GM19467 (cell line): ENCODE measurements around the gene ARHGEF2.

Source experiments
- ATAC-seq: cut with Tn5 transposase; IDR thresholded peaks from one replicate; pipeline ENCODE4 v1.9.1; 2021; ENCODE audit warnings: mild to moderate bottlenecking, moderate library complexity; ENCODE audit not compliant: unreplicated experiment

The ARHGEF2 gene

DNA sequence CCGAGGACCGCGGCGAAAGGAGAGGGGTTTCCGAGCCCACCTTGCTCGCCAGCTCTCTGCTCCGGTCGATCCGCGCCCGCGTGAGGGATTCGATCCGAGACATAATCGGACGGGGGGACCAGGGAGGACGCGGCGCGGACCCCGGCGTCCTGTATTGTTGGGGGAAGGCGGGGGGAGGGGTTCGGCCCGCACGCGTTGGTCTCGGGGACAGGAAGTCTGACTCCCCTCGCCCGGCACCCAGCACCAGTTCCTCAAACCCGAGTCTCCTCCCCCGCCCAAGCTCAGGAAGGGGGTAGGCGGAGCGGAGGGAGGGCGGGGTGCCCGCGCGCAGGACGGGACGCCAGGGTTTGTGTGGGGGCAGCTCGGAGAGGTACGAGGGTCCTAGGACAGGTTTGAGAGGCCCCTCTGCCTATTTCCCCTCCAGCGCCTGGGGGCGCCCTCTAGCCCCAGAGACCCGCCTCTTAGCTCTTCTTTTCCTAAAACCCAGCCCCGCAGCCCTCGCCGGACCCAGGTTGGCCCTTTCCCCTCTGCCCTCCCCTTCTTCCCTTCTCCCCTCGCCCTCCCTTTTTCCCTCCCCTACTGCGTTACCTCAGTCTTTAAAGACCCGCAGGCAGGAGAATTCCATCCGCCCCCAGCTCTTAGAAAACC lies at the start of gene ARHGEF2:
Gene ARHGEF2, minus strand, starts transcription at position 223 of the 648 bp plus-strand sequence. Its CDS starts 120 bp downstream, at position 103.
- ATAC-seq: no peak

DNA sequence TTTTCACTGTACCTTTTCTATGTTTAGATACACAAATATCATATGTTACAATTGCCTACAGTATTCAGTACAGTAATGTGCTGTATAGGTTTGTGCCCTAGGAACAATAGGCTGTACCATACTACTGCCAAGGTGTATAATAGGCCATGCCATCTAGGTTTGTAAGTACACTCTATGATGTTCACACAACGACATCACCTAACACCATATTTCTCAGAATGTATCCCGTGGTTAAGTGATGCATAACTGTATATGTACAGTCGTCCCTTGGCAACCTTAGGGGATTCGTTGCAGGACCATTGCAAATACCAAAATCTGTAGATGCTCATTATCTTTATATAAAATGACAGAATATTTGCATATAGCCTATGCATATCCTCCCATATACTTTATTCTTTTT lies 48.2 kb upstream of the ARHGEF2 start:
- no peak for ATAC-seq

DNA sequence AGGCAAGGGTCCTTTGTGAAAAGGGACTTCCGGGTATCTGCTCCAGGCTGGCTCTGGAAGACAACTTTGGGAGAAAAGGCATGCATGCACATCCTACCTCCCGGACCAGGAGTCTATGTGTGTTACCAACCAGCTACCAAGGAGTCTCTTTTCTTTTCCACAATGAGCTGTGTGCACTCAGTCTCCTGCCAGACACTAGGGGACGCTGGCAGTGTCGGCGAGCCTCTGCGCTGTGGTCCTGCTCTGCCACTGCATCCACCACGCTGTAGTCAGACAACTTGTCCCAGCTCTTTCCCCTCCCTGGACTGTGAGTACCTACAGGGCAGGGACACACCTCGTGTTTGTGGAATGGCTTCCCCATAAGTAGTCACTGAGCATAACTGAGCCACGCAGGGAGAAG lies 47.5 kb upstream of the ARHGEF2 start:
- no peak for ATAC-seq

GRCh38 chr1:156024801-156025200 lies 46.5 kb upstream of the ARHGEF2 start:
- ATAC-seq: no peak

- no peak for ATAC-seq
Observed at GRCh38 chr1:156021954-156022353, 43.6 kb upstream of the ARHGEF2 start.

DNA sequence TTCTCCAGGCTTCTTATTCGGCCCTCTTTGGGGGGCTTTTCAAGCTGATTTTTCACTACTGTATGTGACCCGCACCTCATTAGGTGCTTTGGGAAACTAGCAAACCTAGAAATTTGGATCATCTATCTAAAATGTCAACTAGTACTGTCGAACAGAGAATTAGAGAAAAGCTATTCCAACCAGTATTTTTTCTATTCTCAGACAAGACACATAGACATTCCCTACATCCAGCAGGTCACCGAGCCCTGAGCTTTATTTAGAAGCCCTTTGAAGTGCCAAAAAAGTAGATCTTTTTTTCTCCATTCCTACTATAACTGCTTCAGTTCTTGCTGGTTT lies 42.7 kb upstream of the ARHGEF2 start:
- no peak for ATAC-seq

GRCh38 chr1:156020293-156021092 lies 42.1 kb upstream of the ARHGEF2 start, which contains the start of gene SSR2:
Gene SSR2 (minus strand): TSS chr1:156020951. CDS start chr1:156020167, 784 bp downstream.
- peak; percentile 95 for ATAC-seq

GRCh38 chr1:156019946-156020292 lies 41.6 kb upstream of the ARHGEF2 start:
- no peak for ATAC-seq

DNA sequence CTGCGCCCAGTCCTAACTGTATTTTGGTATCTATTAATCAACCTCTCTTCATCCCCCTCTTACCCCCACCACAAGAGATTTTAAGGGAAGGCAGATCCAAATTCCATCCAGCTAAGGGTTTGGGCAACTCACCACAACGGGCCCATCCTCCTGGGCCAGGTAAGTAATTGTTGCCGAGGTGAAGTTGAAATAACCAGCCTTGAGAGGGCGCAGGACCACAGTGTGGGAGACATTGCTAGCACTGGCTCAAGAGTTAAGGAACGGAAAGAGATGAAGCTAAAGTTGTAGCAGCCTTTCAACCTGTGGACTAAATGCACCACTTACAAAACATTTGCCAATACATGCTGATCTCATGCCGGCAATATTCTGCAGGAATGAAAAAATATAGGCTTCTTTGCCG lies 36.5 kb upstream of the ARHGEF2 start:
- no peak for ATAC-seq

DNA sequence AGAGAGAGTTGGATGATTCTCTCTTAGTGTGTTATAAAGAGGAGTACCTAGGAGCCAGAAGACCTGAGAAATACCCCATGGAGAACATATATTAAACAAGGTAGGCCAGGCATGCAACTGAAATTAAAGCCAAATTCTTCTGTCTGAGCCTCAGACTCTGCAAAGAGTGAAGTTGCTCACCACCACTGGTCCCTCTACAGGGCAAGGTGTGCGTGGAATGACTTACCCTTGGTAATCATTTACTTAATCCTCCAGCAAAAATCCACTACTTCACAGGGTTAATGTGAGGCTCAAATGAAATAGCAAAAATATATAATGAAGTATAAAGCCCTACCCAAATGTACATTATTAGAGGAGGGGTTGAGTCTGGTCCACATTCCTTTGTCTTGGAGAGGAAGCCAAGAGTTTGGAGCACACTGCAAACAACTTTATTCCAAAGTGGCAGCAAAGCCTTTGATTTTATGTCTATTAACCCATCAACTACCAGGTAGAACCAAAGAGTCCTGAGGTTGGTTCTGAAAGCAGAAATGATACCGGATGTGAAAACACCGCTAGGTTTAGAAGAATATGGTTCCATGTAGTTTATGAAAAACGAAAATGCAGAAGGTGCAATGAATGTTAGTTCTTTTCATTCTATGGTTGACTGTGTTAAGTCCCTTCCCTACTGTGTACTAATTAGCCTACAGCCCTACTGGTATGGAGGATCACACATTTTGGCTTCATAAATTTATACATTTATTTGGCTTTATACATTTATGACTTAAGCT lies 33.9 kb upstream of the ARHGEF2 start:
- ATAC-seq: peak; percentile 81

DNA sequence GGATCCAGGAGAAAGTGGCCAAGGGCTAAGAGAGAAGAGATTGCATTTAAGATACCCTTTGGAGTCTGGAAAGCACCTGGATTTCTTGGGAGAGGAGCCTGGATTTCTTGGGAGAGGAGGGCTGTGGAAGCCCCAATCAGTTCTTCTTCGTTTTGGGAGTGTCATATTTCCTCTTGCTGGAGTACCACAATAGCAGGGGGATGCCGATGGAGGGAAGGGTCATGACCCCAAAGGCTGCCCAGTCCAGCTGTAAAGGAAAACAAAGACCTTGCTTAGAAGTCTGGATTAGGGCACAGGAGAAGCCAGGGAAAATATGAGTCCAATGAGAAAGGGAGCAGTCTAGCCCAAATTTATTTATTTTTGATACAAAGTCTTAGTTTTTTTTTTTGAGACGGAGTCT lies 31.1 kb upstream of the ARHGEF2 start:
- no peak for ATAC-seq

DNA sequence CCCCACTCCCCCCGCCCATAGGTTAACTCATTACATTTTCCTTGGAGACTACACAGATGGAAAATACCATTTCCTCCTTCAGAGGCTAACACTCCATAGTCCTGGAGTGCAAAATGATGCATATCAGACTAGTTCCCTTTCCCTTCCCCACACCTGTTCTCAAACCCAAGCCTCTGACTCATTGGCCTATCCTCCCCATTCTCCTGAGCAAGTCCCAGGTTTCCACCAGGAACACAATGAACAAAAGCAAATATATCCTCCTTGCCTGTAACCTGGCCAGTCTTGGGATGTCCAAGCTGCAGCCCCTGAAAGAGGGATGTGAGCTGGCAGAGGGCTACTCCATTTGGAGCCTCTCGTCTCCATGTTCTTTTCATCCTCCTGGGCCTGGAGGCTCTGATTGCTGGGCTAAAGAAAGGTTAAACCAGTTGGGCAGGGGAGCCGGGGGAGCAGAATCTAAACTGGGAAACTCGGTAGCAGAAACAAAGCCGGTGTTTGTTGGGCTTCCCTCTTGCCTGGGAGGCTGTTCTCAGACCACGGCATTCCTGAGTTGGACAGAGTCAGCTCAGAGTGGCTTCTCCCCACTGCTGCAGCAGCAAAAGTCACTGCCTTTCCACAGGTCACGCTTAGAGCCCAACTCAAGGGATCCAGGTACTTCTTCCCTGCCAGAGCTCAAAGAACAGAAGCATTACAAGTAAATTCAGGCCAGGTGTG lies 28.5 kb upstream of the ARHGEF2 start:
- no peak for ATAC-seq

DNA sequence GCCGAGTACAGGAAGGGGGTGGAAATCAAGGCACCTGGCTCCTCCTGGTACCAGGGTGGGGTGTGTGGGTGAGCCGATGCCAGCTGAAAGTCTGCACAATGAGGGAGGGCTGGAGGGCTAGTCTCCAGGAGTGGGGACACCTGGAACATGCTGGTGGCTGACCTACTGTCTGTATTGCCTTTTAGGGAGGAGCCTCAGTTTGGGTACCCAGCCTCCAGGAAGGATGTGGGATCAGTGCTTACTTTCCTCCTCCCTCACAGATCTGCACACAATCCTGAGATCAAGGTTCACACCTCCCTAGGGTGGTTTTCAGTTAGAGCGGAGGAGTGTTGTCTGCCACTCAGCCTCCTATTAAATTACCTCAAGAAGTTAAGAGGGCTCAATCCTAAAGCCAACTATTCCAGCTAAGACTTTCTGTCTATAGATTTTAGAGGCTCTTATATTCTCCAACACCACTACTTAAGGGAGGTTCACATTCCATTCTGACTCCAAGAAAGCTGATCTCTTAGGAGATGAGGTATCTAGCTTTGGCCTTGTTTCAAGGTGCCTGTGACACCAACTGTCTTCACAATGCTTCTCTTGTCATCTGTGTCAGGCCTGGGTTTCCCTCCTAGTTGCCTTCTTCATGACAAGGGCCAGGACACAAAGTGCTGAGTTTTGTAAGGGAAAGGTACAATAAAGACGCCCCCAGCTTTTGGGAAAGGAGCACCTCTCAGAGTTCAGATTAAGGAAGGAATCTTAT lies 26.7 kb upstream of the ARHGEF2 start:
- no peak for ATAC-seq

DNA sequence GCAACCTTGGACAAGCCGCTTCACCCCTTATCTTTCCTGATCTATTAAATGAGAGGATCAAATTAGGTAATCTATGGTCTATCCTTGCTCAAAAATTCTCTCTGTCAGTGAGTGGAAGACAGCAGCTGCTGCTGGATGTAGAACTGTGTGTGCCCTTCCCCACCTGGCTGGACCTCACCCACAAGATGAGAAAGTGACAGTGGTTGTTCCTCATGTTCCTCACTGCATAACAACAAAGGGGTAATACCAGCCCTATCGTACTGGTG lies 25.5 kb upstream of the ARHGEF2 start:
- no peak for ATAC-seq

- no peak for ATAC-seq
Observed at GRCh38 chr1:156002188-156002911, 24.0 kb upstream of the ARHGEF2 start.

DNA sequence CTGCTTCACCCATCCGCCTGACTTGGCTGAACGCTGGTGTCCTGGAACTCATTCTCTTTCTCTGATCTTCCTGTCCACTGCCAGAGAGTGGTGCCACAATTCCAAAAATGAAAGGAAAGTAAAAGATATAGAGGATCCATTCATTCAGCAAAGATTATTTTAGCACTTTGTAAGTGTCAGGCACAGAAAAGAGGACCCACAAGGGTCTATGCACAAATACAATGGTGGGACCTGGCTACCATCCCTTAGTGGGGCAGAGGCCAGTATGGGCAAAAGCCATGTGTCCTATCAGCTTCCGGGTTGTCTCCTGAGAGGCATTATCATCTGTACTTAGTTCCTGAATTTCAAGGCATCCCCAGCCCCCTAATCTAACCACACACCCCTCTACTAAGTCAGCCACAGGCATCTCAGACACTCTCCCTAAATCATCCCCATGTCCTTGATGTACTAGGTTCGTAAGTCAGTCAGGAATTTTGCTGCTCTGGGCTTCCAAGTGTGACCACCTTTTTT lies 23.4 kb upstream of the ARHGEF2 start:
- no peak for ATAC-seq

DNA sequence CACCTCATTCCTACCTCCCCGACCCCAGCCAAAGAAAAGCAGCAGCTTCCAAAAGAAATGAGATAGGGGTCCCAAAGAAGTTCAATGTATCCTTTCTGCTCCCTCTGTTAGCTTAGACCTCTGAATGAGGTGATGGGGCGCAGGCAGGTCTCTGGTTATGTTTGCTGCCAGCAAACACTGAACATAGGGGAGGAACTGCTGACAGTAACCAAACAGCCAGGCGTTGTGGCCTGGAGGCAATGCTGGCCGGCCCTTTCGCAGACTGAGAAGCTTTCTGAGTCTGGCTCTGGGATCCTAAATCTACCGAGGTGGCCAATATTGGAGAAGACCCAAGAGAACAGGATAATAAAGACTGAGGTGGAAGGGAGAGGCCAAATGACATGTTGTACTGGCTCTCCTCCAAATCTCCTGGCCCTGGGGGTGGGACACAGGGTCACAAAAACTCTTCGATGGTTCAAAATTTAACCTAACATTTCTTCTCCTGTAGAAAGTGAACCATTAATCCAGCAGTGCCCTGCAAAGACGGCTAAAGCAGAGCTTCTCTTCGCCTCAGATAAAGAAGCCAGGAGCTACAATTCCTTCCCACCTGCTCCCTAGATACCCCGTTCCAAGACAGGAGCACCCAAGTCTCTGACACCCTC lies 22.8 kb upstream of the ARHGEF2 start:
- no peak for ATAC-seq

- ATAC-seq: no peak
Observed at GRCh38 chr1:155999964-156000363, 21.6 kb upstream of the ARHGEF2 start.

DNA sequence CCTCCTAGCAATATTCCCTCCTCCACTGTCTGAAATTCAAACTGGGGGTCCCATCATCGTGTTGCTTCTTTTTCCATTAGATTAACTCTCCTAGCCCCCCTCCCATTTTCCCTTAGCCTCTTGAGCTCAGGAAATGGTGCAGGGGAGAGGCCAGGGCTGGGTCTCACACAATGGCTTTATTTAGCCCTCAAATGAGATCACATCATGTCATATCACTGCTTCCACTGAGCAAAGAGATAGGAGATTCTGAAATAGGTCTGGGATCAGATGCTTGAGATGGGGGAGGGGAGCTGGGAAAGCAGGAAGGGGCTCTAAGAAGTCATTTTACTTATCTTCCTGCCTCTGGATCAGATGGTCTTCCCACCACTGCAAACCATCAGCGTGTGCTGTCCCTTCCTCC lies 17.8 kb upstream of the ARHGEF2 start:
- ATAC-seq: no peak
